WI38 (cell line): ENCODE results near the gene SLCO1C1.

Experiments
- H3K4me3 ChIP-seq: 2 replicates; pipeline ENCODE4 v1.5.1; 2011; ENCODE audit warnings: low read depth, mild to moderate bottlenecking, control low read depth, low read length
- TF ChIP-seq, protein P1 (sequence below): IDR thresholded peaks from 2 replicates; pipeline ENCODE4 v1.5.1; 2012; ENCODE audit warnings: low read depth, mild to moderate bottlenecking, control low read depth, low read length

Gene SLCO1C1

DNA sequence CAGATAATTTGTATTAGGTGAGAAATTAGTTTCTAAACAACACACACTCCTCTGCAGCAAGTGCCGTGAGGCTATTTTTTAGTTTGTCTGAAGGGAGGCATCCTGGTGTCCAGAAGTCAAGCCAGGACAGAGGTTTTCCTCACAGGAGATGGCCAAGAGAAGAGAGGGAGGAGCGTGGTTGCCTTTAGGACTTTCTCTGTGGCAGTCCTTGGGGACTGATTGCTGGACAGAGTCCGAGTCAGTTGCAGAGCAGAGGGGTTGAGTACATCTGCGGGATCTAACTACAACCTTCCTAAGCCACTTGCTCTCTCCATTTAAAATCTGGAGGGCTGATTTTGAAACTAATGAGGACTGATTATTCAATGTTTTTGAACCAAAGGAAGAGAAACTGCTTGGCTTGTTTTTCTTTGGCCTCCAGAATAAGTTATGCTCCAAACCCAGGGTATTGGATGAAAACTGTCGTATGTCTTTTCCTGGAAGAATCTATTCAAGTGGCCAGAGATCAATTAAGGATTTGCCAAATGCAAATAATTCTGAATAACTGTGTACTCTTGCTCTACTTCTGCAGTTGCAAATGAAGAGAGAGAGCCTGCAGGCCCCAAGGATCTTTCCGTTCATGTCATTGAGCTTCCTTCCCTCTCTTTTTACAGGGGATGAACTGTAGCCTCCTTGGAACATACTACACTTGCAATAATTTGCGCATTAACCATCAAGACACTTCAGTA, 1.2 kb downstream of the SLCO1C1 start:
- no peak overlapping the region for H3K4me3 ChIP-seq
- TF ChIP-seq, protein P1, sequence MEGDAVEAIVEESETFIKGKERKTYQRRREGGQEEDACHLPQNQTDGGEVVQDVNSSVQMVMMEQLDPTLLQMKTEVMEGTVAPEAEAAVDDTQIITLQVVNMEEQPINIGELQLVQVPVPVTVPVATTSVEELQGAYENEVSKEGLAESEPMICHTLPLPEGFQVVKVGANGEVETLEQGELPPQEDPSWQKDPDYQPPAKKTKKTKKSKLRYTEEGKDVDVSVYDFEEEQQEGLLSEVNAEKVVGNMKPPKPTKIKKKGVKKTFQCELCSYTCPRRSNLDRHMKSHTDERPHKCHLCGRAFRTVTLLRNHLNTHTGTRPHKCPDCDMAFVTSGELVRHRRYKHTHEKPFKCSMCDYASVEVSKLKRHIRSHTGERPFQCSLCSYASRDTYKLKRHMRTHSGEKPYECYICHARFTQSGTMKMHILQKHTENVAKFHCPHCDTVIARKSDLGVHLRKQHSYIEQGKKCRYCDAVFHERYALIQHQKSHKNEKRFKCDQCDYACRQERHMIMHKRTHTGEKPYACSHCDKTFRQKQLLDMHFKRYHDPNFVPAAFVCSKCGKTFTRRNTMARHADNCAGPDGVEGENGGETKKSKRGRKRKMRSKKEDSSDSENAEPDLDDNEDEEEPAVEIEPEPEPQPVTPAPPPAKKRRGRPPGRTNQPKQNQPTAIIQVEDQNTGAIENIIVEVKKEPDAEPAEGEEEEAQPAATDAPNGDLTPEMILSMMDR = no peak

DNA sequence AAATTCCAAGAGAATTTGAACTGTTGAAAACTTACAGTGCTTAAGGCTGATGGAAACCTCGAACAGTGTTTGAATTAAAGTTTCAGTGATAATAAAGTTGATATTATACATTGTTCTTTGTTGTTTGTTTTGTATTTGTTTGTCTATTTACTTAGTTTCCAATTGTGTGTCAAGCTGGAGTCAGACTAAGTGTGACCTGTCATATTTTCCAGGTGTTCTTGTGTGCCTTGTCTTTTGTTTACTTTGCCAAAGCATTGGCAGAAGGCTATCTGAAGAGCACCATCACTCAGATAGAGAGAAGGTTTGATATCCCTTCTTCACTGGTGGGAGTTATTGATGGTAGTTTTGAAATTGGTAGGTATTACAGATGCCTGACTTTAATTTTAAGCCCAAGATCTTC, 6.0 kb downstream of the SLCO1C1 start:
- TF ChIP-seq, protein P1 = no peak
- no peak overlapping the region for H3K4me3 ChIP-seq

DNA sequence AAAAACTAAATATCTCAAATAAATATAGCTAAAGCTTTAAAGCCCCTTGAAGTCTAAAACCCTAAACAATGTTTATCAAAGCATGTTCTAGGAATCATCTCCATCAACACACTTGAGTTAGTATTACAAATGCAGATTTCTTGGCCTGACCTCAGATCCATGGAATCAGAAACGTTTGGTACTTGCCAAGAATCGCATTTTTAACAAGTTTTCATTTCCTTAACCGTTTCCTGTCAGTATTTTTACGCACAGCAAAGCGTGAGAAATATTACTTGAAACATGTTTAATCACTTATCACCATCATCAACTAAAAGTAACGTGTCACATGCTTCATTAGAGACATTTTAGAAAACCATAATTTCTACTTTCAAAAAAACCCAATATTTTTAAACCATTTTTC, 9.7 kb downstream of the SLCO1C1 start:
- TF ChIP-seq, protein P1 = no peak

DNA sequence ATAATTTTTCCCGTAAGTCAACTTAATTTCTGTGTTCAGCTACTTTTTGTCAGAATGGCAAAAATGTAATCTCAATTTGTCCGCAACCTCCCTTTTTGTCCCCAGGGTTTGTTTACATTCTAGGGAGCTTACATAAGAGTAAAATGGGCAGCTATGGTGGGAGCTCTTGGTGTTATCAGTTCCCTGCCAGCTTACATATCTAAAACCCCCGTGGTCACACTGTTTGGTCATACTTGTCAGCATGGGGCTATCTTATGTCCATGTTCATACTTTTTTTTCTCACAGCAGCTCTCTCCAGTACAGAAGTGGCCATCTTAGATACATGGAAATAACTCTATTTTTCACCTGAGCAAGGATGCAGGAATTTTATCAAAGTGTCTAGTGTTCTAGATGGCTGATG, 16.7 kb downstream of the SLCO1C1 start:
- TF ChIP-seq, protein P1 = no peak
- H3K4me3 ChIP-seq = no peak overlapping the region

More for the DNA sequence above, 9.7 kb downstream of the SLCO1C1 start:
- no peak overlapping the region for H3K4me3 ChIP-seq

GRCh38 chr12:20716037-20716436, 20.9 kb downstream of the SLCO1C1 start:
- TF ChIP-seq, protein P1 = no peak
- no peak overlapping the region for H3K4me3 ChIP-seq

GRCh38 chr12:20716985-20717384, 21.9 kb downstream of the SLCO1C1 start:
- TF ChIP-seq, protein P1 = no peak
- no peak overlapping the region for H3K4me3 ChIP-seq

- no peak overlapping the region for H3K4me3 ChIP-seq
- TF ChIP-seq, protein P1 = no peak
Measured at GRCh38 chr12:20718294-20718693, 23.2 kb downstream of the SLCO1C1 start.
